Endothelial cell (in vitro differentiated cells): ENCODE measurements around the gene SLC38A1. TPM values are rescaled to one million over a fixed set of nuclear protein-coding genes. Genes with fewer than 3 reads are reported as not detected.

Experiments
- DNase-seq: peaks from one replicate; pipeline ENCODE4 v3.0.0; 2021; ENCODE audit warnings: low spot score
- H3K27ac Mint-ChIP-seq: one replicate; pipeline ENCODE4 v1.8.0; 2021; ENCODE audit warnings: mixed read lengths, inconsistent platforms; ENCODE audit not compliant: unreplicated experiment
- H3K27me3 Mint-ChIP-seq: one replicate; pipeline ENCODE4 v1.8.0; 2021; ENCODE audit warnings: mild to moderate bottlenecking, moderate library complexity, mixed read lengths, inconsistent platforms; ENCODE audit not compliant: unreplicated experiment
- H3K36me3 Mint-ChIP-seq: one replicate; pipeline ENCODE4 v1.8.0; 2021; ENCODE audit warnings: mild to moderate bottlenecking, low read depth, mixed read lengths, inconsistent platforms; ENCODE audit not compliant: unreplicated experiment
- H3K4me1 Mint-ChIP-seq: one replicate; pipeline ENCODE4 v1.8.0; 2021; ENCODE audit warnings: mild to moderate bottlenecking, mixed read lengths, inconsistent platforms; ENCODE audit not compliant: unreplicated experiment
- H3K4me3 Mint-ChIP-seq: one replicate; pipeline ENCODE4 v1.8.0; 2021; ENCODE audit warnings: mild to moderate bottlenecking, mixed read lengths, inconsistent platforms; ENCODE audit not compliant: unreplicated experiment
- H3K9me3 Mint-ChIP-seq: one replicate; pipeline ENCODE4 v1.8.0; 2021; ENCODE audit warnings: mixed read lengths, inconsistent platforms; ENCODE audit not compliant: unreplicated experiment
- total RNA-seq: library from RNA; stranded (reverse); fragmentation: NEBNext Ultra II Directional; extraction: Animal tissue kit (Norgen Biotek cat#: 25700); gene quantifications from one replicate; pipeline ENCODE4 v1.2.1, GENCODE V29; 2021; ENCODE audit not compliant: unreplicated experiment
- TF ChIP-seq, protein P1 (sequence below): fragments of 200-600 bp; sonication (generic); IDR thresholded peaks from one replicate; pipeline ENCODE4 v1.5.0; 2021; ENCODE audit warnings: antibody characterized with exemption; ENCODE audit not compliant: unreplicated experiment

SLC38A1 gene
- total RNA-seq, 1 donor from 2014 or later = 100 TPM

DNA sequence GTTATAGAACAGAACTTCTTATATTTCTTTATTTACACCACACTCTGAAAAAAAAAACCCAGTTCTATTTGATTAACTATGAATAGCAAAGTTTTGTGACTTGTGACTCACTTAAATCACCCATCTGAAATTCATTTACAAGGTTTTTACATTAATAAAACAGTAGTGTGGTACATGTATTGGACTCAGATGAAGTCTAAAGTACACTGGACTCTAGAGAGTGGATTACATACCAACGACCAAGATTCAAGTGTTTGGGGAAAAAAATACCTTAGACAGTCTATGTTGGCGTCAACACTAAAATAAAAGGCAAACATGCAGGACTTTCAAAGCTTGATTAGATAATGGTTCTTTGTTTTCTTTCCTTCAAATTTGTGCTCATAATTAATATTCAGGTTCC, 85.7 kb downstream of the SLC38A1 start:
- no peak overlapping the region for H3K27ac Mint-ChIP-seq
- no peak for DNase-seq
- peaks cover 7% of the 10 kb centered on the region for H3K36me3 Mint-ChIP-seq
- H3K4me1 Mint-ChIP-seq = no peaks in the 10 kb centered on the region
- H3K9me3 Mint-ChIP-seq = no peaks in the 10 kb centered on the region
- TF ChIP-seq, protein P1, sequence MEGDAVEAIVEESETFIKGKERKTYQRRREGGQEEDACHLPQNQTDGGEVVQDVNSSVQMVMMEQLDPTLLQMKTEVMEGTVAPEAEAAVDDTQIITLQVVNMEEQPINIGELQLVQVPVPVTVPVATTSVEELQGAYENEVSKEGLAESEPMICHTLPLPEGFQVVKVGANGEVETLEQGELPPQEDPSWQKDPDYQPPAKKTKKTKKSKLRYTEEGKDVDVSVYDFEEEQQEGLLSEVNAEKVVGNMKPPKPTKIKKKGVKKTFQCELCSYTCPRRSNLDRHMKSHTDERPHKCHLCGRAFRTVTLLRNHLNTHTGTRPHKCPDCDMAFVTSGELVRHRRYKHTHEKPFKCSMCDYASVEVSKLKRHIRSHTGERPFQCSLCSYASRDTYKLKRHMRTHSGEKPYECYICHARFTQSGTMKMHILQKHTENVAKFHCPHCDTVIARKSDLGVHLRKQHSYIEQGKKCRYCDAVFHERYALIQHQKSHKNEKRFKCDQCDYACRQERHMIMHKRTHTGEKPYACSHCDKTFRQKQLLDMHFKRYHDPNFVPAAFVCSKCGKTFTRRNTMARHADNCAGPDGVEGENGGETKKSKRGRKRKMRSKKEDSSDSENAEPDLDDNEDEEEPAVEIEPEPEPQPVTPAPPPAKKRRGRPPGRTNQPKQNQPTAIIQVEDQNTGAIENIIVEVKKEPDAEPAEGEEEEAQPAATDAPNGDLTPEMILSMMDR = no peak
- H3K4me3 Mint-ChIP-seq = no peak overlapping the region
- H3K27me3 Mint-ChIP-seq = no peaks in the 10 kb centered on the region

DNA sequence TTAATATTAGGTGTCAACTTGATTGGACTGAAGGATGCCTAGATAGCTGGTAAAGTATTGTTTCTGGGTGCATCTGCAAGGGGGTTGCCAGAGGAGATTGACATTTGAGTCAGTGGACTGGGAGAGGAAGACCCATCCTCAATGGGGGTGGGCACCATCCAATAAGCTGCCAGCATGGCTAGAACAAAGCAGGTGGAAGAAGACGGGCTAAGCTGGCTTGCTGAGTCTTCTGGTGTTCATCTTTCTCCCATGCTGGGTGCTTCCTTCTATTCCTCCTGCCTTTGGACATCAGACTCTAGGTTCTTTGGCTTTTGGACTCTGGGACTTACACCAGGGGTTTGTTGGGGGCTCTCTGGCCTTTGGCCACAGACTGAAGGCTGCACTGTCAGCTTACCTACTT, 87.4 kb downstream of the SLC38A1 start:
- DNase-seq = no peak
- Mint-ChIP-seq H3K27me3 (no peaks in the 10 kb centered on the region), H3K27ac (no peak overlapping the region), H3K4me1 (no peaks in the 10 kb centered on the region), H3K4me3 (no peak overlapping the region), H3K36me3 (no peaks in the 10 kb centered on the region), H3K9me3 (no peaks in the 10 kb centered on the region)
- TF ChIP-seq, protein P1 = no peak

DNA sequence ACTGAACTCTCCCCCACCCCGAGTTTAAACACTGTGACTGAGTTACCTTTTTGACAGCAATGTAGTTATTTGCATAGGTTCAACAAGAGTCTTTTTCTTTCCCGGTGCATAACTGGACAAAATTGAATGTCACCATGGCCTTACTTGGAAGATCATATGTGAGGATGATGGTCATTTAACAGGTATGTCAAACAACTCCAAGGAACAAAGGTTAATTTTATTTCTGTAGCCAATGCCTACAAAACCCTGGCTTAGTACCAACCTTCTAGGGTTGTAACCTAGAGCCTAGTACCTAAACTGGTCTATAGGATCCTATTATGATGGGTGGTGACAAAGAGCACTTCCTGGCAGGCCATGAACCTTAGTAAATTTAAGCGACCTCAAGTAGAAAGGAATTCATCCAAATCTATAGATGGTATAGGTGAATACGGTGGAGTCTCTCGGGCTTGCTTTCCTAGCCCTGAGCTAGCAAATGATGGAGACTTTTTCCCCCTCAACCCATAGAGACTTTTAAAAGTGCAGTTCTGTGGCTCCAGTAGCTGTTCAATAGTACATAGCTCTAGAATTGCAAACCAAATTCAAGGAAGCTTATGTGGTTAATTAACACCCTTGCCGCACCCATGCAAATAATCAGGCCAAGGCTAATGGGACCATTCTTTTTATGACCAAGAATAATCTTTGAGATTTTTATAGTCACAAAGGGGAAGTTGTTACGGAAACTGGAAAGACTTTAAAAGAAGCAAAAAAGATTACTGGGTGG, 89.0 kb downstream of the SLC38A1 start:
- H3K27me3 Mint-ChIP-seq = no peaks in the 10 kb centered on the region
- no peaks in the 10 kb centered on the region for H3K4me1 Mint-ChIP-seq
- H3K36me3 Mint-ChIP-seq = no peaks in the 10 kb centered on the region
- no peaks in the 10 kb centered on the region for H3K9me3 Mint-ChIP-seq
- TF ChIP-seq, protein P1 = no peak
- H3K4me3 Mint-ChIP-seq = no peak overlapping the region
- no peak for DNase-seq
- no peak overlapping the region for H3K27ac Mint-ChIP-seq

DNA sequence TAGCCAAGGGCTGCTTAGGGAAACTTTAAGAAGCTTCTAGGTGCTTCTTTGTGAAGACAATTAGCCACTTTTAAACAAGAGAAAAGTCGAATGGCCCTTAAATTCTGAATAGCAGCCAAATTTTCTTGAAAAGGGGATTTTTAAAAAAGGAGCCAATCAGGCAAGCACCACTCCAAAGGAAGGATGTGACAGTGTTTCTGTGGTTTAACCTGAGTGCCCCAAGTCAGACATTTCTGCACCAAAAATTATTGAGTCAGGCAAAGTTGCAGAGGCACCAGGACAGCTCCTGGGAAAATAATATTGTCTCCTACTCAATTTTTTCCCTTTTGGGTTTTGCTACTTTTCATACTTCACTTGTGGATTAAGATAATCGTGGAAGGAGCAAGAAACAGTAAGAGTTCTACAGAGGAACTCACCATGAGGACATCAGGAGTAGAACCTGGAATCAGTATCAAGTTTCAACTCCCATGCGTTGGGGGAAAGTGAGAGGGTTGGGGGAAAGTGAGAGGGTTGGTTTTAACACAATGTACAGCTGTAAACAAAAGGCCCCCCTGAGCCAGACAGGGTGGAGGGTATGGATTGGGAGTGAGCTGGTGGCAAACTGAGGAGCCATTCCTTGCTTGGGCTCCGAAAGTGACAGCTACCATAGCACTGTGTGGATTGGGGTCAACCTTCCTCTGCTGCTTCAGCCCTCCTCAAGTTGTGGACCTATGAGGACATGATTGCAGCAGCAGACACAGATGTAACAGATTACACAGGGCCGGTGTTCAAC, 90.8 kb downstream of the SLC38A1 start:
- Mint-ChIP-seq H3K4me1 (peaks cover 8% of the 10 kb centered on the region), H3K27ac (no peak overlapping the region), H3K4me3 (no peak overlapping the region), H3K9me3 (no peaks in the 10 kb centered on the region), H3K36me3 (no peaks in the 10 kb centered on the region), H3K27me3 (no peaks in the 10 kb centered on the region)
- TF ChIP-seq, protein P1 = no peak
- no peak for DNase-seq

DNA sequence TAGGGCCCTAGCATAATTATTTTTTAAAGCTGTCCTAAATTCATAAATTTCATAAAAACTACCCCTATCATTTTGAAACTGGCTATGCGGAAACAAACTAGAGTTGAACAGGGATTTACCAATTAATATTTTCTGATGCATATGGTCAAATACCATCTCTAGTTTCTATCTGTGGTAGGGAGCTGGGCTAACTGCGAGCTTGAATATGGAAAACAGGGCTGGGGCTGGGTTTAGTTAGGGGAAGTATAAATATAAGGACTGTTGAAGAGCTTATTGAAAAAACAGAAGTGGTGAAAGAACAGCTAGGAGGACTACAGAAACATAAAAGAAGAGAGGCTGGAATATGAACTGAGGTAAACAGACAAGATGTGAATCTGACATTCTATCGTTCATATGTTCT, 91.8 kb downstream of the SLC38A1 start:
- Mint-ChIP-seq H3K27me3 (no peaks in the 10 kb centered on the region), H3K4me3 (no peak overlapping the region), H3K9me3 (no peaks in the 10 kb centered on the region), H3K36me3 (no peaks in the 10 kb centered on the region), H3K27ac (no peak overlapping the region), H3K4me1 (peaks cover 8% of the 10 kb centered on the region)
- no peak for DNase-seq
- TF ChIP-seq, protein P1 = no peak
